HG03064 (cell line): ENCODE data around the gene KCNN2.

ENCODE experiments used
- ATAC-seq: cut with Tn5 transposase; IDR thresholded peaks from one replicate; pipeline ENCODE4 v1.9.1; 2021; ENCODE audit warnings: low read depth; ENCODE audit not compliant: unreplicated experiment

The KCNN2 gene

DNA sequence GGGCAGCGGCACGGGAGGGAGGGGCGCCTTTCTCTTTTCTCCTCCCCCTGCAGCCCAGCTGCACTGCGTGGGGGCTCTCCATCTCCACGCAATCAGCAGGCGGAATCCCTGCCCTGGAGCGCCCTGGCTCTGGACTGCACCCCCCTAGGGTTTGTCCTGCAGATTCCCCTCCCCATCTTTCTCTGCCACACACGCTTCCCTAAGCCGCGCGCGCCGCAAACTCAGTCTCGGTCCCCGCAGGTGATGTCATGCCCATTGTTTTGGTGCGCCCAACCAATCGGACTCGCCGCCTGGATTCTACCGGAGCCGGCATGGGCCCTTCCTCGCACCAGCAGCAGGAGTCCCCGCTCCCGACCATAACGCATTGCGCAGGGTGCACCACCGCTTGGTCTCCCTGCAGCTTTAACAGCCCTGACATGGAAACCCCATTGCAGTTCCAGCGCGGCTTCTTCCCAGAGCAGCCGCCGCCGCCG lies at the start of gene KCNN2:
TSS of gene KCNN2 (plus strand) at position 347 of the 473 bp plus-strand sequence. CDS start at position 417, 70 bp downstream.
- ATAC-seq, result no peak

DNA sequence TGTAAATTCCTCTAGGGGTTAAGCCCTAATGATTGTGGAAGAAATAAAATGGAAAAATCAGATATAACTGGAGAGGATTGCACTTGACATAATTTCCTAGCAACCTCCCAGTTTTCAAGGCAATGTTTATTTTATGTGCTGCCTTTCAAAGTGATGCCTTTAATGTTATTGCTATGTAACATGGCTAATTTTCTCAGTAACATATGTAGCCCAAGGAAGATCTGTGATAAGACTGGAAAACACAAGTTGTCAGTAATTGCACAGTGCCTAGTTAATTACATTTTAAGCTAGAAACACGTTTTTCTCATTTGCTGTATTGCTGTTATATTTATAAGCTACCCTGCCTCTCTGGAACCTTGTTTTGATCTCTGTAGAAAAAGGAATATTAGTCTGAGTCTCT lies 49.2 kb upstream of the KCNN2 start:
- no peak for ATAC-seq

DNA sequence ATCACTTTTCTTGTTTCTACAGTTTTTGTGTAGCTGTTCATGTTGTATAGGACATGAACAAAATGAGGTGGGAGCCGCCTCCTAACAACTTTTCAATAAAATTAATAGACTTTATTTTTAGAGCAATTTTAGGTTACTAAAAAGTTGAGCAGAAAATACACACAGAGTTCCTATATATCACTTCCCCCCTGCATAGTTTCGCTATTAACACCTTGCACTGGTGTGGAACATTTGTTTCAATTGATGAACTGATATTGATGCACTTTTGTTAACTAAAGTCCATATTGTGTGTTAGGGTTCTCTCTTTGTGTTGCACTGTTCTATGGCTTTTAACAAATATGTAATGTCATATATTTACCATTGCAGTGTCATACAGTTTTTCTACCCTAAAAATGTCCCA lies 47.8 kb upstream of the KCNN2 start:
- ATAC-seq, result no peak

DNA sequence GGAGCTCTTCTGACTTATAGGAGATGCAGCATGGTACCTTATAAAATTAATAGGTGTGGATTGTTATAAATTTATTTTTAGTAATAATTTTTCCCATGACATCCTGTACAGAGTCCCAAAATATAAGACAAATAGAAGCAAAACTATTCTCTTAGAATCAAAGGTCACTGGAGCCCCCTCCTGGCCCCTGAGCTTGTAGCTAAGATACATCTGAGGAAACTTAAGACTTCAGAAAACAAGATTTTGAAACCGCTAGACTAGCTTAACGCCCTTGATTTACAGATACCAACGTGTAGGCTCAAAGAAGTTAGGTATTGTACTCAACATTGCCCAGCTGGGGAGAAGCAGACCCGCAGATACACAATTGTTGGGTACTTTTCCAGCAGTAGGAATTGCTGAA lies 45.7 kb upstream of the KCNN2 start:
- no peak for ATAC-seq

DNA sequence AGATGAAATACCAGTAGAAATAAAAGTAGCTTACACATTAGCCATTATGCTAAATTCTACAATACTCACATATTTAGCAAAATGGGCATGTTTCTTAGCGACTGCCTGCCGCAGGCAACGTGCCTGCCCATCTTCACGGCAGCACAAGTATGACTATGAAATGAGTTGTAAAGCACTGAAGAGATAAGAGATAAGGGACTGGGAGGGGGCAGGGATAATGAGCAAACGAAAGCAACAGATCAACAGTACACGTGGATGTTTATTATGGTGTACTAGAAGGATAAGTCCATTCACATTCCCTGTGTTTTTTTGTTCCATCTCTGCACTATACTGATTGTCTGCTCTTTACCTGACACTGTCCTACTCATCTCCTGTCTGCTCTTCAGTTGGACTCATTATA lies 44.1 kb upstream of the KCNN2 start:
- no peak for ATAC-seq

DNA sequence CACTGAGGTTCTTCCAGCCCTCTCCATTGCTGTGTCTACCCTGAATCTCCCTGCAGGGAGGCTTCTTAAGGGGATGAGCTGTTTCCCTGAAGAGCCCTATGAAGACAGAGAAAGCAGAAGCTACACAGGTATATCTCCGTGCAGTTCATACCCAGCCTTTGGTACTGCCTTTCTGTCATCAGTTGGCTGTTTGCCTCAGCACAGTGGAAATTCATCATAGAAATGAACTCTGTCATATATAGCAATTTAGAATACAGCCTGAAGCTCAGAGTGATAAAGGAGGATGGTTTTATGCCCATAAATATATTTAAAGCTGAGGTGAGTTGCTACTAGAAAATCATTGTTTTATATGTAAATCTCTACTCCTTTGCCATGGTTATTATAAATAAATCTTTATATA lies 42.6 kb upstream of the KCNN2 start:
- ATAC-seq, result no peak

DNA sequence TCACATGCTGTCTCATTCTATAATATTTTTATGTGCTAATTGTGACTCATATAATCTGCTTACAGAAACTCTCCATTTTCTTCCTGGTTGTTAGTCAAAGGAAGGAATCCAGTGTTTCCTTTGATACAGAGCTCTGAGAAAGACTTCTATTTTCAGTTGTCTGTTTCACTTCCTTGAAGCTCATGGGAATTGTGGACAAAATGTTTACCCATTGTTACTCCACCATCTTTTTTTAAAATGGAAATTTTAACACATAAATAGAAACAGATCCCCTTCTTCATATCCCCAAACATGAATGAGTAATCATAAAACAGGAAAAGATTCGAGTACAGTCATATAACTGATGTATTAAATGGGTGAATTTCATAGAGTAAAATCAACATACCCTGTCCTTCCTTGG lies 42.0 kb upstream of the KCNN2 start:
- no peak for ATAC-seq

DNA sequence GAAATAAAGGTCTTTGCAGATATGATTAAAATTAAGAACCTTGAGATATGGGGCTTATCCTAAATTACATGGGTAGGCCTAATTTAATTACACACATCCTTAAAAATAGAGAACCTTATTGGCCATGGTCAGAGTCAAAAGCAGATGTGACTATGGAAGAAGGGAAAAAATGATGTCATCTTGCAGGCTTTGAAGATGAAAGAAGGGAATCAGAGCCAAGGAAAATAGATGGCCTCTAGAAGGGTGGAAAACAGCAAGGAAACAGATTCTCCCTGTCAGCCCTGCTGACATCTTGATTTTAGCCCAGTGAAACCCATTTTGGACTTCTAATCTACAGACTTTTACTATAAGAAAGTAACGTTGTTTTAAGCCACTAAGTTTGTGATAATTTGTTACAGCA lies 37.6 kb upstream of the KCNN2 start:
- no peak for ATAC-seq

DNA sequence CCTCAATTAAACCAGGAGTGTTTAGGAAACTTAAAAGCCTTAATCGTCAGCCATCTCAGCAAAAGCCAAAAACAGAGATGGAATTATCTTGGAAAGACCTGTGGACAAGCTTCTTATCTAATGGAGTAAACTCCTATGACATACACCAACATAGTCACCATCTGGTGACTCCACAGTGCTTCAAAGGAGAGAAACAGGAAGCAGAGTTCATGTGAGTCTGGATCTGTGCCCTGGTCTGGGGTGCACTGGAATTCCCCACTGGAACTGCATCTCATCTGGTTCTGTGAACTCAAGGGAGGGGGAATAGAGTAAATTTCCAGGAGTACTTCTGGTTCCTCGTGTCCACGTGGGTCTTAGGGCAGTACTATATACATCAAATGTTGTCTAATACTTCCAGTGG lies 36.3 kb upstream of the KCNN2 start:
- no peak for ATAC-seq

DNA sequence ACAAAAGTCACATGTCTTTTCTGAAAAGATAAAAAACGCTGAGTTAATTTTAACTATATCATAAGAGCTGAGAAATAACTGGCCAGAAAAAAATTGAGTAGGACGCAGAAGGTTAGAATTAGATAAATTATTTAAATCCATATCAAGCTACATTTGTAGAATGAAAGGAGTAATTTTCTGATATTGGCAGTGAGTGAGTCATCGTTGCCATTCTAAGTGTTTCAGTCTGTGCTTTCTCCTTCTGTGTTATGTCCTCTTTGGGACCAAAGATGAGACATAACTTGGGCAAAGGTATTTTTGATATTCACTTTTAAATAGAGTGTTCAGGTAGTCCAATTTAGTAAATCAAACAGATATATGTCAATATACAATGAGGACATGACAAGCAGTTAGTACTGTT lies 34.4 kb upstream of the KCNN2 start:
- ATAC-seq, result no peak

DNA sequence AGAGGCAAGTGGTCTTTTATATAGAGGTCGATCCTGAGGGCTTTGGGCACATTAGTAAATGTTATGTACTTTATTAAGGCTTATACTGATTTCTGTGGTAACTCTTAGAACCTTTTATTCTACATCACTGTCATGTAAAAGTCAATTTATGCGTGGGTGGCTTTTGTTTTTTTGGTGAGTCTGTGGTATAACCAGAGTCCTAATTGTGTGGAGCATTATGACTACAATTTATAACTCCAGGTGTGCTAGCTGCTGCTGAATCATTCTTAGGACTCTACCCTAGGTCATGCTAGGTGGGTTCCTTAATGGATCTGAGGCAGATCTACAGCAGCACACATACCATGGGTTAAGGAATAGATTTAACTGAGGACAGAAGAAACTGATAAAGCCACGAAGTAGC lies 33.9 kb upstream of the KCNN2 start:
- ATAC-seq, result no peak

DNA sequence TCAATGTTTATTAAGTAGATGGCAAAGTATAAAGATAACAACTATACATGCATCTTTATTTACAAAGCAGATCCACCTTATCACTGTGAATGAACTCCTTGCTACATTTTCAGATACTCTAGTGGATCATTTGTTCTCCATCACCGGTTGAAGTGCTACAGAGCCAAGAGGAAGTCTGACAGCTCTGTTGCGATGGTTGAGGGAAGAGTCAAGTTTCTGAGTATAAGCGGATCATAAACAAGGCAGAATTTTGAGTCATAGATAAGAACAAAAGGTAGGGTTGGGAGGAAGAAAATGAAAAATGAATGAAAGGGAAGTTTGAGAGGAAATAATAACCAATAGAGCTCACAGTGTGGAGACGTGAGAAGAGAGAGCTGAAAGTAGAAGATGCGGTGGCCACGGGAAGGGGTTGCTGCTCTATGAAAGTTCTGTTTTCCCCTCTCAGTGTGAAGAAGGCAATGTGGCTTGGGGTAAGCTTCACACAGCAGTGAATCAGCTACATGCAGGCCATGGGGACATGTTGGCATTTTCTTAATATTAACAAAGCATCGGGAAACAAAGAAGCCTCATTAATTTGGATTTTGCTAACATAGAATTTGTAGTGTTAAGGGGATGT lies 30.8 kb upstream of the KCNN2 start:
- no peak for ATAC-seq

DNA sequence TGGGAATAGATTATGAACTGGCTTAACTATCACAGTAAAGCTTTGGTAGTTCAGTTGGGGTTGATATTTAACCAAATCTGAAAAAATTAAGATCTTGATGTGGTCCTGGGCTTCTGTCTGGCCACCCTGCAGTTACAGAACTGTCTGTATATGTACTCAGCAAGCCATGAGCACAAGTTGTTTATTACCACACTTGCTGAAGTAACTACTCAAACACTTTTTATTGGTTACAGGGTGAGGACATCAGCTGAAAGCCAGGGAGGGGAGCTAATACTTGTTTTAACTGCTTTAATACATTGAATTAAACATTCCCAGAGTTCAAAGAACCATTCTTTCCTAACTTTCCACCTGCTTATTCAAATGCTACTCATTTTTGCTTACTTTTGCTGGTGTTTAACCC lies 29.4 kb upstream of the KCNN2 start:
- ATAC-seq, result no peak

DNA sequence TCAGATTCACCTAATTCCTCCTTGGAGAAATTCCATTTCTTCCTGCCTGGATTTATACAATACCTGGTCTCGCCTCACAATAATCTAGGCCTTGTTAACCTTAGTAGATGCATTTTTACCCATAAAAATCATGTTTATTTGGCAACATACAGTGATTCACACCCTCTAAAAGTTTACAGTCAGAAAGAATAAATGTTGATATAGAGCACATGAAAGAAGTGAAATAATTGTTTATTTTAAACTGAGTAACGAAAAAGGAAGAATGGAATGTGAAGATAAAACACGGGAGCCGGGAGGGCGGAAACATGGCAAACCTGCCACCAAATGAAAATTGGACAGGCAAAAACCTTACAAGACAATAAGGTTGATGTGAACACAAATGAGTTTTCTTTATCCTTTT lies 28.9 kb upstream of the KCNN2 start:
- no peak for ATAC-seq

DNA sequence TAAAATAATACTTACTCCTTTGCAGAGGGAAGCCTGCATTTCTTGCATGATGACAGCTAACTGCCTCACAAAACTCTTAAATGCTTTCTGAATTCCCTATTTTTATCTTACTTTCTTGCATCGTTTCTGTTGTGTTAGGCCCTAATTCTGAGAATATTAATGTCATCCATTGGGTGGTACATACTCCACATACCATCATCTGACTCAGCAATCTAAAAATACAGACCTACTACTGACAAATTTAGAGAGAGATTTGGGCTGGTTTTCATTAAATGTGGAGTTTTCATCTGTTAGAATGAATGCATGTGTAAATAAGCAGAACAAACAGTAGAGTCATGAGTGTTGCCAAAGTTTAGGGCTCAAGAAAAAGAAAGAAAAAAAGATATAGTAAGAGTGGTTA lies 26.5 kb upstream of the KCNN2 start:
- ATAC-seq, result no peak

DNA sequence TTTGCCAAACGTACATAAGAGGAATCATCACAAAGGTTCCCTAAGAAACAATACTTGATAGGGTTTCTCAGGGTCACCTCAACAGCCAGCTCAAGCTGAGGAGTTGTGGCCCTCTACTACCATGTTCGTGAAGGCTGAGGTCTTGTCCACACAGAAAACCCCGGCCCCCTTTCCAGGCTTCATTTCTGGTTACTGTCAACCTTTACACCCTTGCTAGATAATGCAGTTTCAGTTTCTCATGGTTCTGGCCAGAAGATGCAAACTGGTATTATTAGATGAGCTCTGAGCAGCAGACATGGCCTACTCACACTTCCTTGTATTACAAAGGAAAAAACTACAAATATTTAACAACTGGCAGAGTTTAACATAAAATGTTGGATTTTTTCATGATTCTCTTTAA lies 22.8 kb upstream of the KCNN2 start:
- ATAC-seq, result no peak

DNA sequence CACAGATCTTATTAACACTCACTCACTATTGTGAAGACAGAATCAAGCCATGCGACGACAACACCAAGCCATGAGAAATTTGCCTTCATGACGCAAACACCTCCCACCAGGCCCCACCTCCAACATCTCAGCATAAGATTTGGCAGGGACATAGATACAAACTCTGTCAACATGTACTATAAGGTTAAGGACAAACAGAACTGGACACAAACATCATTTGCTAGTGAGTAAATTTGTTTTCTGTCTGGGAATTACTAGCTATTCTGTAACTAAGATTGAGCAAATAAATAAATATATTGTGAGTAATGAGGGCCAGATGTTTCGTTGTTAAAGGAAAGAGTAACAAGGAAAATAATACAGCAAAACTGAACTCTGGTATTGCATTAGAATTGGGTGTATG lies 15.7 kb upstream of the KCNN2 start:
- ATAC-seq, result no peak

DNA sequence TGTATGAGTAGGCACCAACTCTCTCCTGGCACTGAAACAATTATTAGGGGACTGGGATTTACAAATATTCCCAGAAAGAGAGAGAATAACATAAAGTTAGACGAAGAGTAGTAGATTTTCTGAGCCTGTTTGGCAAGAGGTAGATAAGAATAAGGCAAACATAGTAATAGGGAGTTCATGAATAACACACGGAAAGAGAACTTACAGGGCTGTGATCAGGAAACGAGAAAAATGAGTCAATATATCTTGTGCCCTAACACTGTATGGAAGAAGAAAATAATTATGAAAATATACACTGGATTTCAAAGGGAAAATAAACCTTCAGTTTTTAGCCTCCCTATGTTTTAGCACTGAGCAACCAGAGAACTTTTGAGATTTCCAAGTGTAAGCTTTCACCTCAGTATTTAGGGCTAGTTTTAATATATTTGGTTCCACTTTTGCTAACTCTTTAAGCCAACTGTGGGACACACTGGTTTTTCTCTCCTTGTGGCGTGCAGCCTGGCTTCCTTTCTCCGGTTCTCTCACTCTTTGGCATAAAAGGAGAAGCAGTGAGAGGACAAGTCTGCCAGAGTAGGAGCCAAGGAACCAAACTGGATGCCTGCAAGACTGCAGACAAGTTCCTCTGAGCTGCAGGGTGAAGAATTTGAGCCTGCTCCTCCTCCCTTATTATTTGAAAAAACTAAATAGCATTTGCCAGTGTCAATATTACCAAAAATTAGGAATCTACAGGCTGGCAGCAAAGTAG lies 6.6 kb upstream of the KCNN2 start:
- no peak for ATAC-seq

DNA sequence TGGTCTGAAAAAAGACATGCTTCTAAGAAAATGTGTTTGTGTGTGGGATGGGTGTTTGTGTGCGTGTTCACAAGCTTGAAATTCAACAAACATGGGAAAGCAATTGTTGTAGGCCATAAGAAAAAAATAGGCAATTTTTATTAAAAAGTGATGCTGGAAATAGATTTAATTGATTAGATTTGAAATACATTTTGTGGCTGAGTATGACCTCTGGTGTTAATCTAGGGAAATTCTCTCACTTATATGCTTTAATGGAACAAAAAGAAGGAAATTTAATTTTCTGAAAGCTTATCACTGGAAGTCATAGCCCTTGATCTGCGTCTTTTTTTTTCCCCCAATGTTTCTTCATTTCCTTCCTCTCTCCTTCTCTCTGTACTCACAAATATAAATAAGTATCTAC lies 3.5 kb upstream of the KCNN2 start:
- ATAC-seq, result no peak

DNA sequence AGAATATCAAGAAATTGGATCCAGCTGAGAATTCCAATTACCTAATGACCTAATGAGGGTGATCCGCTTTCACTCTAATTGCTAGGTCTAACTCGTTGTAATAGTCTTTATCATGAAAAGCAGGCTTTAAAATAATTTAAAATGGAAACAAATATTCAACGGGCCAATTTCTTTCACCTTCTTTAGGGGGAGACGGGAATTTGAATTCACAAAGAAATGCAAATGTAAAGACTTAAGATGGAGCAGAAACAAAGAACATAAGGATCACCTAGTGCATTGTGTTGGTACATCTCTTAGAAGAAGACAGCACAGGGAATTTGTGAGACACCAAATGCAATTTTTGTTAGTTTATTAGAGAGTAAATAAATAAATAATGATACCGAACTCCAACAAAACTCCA lies 1.5 kb upstream of the KCNN2 start:
- ATAC-seq, result no peak

DNA sequence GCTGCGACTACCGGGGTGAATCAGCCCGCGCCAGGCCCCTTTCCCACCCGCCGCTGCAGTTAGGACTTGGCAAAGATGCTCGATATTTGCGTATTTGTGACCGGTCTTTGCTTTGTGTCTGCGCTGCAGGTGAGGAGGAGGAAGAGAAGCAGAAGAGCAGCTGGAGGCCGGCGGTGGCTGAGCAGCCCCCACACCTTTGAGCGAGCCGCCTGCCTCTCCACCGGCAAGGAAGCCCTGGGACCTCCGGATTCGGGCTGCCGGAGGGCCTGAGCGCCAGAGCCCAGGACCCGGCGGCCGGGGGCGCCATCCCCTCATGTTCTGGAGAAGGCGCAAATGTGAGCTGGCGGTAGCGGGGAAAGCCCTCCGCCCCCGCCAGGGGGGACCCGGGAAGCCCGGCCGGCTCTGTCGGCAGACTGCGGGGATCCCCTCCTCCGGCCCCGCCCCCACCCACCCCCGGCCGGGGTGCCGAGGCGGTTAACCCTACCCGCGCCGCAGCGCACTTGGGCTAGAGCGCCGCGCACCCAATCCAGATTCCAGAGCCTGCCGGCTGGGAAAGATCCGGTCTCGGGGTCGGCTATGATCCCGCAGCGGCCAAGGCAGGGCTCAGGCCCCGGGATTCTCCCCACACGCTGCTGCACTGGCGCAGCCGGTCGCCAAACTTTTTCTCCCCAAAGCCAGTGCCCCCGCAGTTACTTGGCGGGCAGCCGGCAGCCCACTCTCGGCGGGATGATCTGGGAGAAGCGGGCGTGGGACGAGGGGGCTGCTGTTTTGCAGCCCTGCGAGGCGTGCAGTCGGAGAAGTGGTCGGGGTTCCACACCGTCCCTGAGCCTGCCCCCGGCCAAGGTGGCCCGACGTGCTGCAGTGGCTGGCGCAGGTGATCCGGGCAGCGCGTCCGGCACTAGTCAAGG lies 800 bp upstream of the KCNN2 start:
- no peak for ATAC-seq
